Duodenal mucosa (tissue), 2 donors: Measurements from ENCODE around the gene RCSD1.
"Not testable (repeated sequence)": the region's sequence is repeated elsewhere in the genome, so short reads cannot be mapped to it uniquely, and the experiment has no call there.

ENCODE experiments used
- H3K27ac ChIP-seq: one replicate; pipeline ENCODE4 v1.7.0; 2013; ENCODE audit warnings: low read depth, low read length
- H3K27me3 ChIP-seq, 2 donors: one replicate each; pipeline ENCODE4 v1.7.0; 2013; ENCODE audit warnings: low read length in 2 of 2, control low read depth in 1 of 2; ENCODE audit not compliant: insufficient read depth in 2 of 2, control insufficient read depth in 1 of 2
- H3K36me3 ChIP-seq, 2 donors: one replicate each; pipeline ENCODE4 v1.7.0; 2013; ENCODE audit warnings: low read length in 2 of 2, control low read depth in 1 of 2; ENCODE audit not compliant: insufficient read depth in 2 of 2, control insufficient read depth in 1 of 2
- H3K4me1 ChIP-seq, 2 donors: one replicate each; pipeline ENCODE4 v1.7.0; 2013; ENCODE audit warnings: low read length in 2 of 2, control low read depth in 1 of 2; ENCODE audit not compliant: insufficient read depth in 2 of 2, control insufficient read depth in 1 of 2
- H3K4me3 ChIP-seq, 2 donors: one replicate each; pipeline ENCODE4 v1.7.0; 2013; ENCODE audit warnings: low read length in 2 of 2, low read depth in 1 of 2
- H3K9ac ChIP-seq, 2 donors: one replicate each; pipeline ENCODE4 v1.7.0; 2013; ENCODE audit warnings: low read length in 2 of 2, low read depth in 1 of 2
- H3K9me3 ChIP-seq, 2 donors: one replicate each; pipeline ENCODE4 v1.7.0; 2013; ENCODE audit warnings: low read length in 2 of 2, control low read depth in 1 of 2; ENCODE audit not compliant: control insufficient read depth in 1 of 2

The RCSD1 gene

DNA sequence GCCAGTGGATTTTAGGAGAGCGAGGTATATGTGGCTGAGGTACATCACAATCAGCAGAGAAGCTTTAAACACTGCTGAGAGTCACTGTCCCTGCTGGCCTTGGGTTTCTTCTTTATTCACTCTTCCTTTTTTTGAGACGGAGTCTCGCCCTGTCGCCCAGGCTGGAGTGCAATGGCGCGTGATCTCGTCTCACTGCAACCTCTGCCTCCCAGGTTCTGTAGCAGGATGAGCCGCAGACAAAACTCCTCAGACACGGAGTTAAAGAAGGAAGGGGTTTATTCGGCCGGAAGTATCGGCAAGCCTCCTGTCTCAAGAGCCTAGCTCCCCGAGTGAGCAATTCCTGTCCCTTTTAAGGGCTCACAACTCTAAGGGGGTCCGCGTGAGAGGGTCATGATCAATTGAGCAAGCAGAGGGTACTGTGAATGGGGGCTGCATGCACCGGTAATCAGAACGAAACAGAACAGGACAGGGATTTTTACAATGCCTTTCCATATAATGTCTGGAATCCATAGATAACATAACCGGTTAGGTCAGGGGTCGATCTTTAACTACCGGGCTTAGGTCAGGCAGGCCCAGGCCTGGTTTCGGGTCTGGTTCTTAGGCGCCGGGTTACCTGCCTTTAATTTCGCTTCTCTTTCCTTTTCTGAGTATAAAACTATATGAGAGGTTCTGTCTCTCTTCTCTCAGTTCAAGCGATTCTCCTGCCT is 89.8 kb downstream of the RCSD1 start:
- H3K36me3 ChIP-seq, H3K27ac ChIP-seq: not testable (repeated sequence)
- peaks cover 29 to 33% of the 10 kb centered on the region in 2 donors for H3K4me1 ChIP-seq

DNA sequence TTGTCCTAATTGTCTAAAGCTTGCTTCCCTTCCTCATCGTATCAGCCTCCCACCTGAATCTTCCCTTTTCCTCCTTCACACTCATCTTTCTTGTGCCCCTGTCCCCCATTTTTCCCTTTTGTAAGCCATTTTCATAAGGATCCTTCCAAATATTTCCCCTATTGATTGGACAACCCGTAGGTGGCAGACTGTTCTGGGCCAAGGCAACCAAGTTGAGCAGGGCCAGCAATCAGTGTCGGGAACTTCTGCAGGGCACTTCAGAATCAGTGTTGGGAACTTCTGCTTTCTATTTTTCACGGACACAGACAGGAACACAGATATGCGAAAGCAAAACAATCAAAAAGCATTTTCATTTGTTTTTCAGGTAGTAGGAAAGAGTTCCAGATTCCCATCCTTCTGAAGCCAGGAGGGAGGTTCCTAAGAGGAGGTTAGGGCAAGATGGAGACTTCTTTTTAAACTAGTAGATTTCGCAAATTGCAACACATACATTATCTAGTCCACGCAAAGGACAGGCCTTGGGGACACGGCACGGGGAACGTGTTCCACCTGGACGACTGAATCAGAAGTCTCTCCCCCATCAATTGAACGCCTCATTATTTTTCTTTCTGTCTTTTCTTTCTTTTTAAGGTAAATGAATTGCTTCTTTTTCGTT is 91.1 kb downstream of the RCSD1 start:
- Histone ChIP-seq H3K9ac (peak overlapping the region; percentile 74 to 94), H3K36me3 (no peaks in the 10 kb centered on the region), H3K27me3 (no peaks in the 10 kb centered on the region), H3K4me3 (peak overlapping the region; percentile 87 to 88), H3K9me3 (no peaks in the 10 kb centered on the region), H3K27ac (peak overlapping the region; percentile 48), H3K4me1 (peaks cover 28 to 33% of the 10 kb centered on the region in 2 donors)

More for the DNA sequence above, 89.8 kb downstream of the RCSD1 start:
- H3K4me3 ChIP-seq, H3K27me3 ChIP-seq, H3K9me3 ChIP-seq, H3K9ac ChIP-seq: not testable (repeated sequence)

DNA sequence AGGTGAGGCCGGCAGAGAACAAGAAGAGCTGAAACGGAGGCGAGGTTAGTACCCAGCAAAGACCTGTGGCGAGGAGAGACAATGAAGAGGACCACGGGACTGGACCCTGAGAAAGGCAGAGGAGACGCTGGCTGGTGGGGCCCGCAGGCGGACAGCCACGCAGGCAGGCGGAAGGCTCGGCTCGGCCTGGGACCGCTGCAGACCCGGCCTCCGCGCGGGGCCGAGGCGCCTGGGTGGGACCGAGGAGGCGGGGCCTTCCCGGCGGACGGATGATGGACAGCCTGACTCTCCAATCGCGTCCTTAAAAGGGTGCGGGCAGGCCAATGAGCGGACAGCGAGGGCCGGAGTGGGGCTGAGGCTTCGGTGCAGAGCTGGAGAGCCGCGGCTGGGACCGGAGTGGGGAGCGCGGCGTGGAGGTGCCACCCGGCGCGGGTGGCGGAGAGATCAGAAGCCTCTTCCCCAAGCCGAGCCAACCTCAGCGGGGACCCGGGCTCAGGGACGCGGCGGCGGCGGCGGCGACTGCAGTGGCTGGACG is 91.7 kb downstream of the RCSD1 start, which contains the start of gene MPZL1:
TSS of gene MPZL1 (plus strand) at position 366 of the 535 bp plus-strand sequence. CDS start 170 bp downstream, outside the sequence.
- H3K4me1 ChIP-seq, result peaks cover 28 to 37% of the 10 kb centered on the region in 2 donors
- H3K27me3 ChIP-seq, result no peaks in the 10 kb centered on the region
- H3K4me3 ChIP-seq, result peak within 1 kb of the TSS; percentile 87 to 88
- no peaks in the 10 kb centered on the region for H3K9me3 ChIP-seq
- H3K36me3 ChIP-seq, result no peaks in the 10 kb centered on the region
- H3K27ac ChIP-seq, result peak within 1 kb of the TSS; percentile 75
- peak within 1 kb of the TSS; percentile 74 to 94 for H3K9ac ChIP-seq

DNA sequence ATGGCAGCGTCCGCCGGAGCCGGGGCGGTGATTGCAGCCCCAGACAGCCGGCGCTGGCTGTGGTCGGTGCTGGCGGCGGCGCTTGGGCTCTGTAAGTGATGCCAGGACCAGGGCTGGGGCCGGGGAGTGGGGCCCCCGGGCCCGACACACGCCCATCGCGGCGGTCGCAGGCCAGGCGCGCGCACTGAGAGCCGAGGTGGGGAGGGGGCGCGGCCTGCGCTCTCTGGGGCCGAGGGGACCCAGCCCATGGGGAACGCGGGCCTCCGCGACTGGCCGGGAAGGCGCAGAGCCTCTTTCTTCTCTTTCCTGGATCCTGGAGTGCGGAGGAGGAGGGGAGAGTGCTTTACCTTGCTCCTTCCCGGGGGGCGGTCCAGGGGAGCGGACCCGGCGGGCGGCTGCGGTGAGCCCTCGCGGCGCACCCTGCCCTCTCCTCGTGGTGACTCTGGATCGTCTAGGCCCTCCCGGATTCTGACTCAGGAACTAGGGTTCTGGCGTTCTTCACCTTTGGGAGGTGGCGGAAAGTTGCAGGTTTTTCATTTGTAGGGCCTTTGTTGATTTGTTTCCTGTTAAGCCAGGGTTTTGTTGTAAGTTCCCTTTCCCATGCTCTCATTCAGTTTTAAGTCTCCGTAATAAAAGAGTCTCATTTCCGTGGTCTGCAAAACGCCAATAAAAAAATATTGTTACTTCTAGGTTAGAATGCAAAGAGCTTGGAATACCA is 92.3 kb downstream of the RCSD1 start:
- no peaks in the 10 kb centered on the region for H3K27me3 ChIP-seq
- H3K9me3 ChIP-seq, result no peaks in the 10 kb centered on the region
- H3K4me1 ChIP-seq, result peaks cover 24 to 33% of the 10 kb centered on the region in 2 donors
- H3K27ac ChIP-seq, result peak overlapping the region; percentile 75
- peak overlapping the region; percentile 87 to 88 for H3K4me3 ChIP-seq
- no peaks in the 10 kb centered on the region for H3K36me3 ChIP-seq
- H3K9ac ChIP-seq, result peak overlapping the region; percentile 74 to 94

DNA sequence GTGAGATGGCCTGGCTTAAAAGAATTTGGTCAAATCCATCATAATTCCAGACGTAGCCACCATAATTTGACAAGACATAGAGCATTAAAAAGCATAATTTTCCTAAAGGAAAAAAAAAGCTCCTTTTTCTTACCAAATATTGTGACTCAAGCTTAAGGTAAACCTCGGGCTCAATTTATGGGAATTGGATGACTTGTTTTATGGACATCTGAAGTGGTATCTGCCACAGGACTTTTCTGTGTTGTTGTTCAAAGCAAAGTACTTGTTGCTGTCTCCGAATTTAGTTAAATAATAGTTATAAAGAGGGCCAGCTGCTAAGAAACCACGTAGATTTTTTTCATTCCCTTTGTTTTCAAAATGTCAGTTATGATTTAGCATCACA is 92.8 kb downstream of the RCSD1 start:
- no peak overlapping the region for H3K27ac ChIP-seq

DNA sequence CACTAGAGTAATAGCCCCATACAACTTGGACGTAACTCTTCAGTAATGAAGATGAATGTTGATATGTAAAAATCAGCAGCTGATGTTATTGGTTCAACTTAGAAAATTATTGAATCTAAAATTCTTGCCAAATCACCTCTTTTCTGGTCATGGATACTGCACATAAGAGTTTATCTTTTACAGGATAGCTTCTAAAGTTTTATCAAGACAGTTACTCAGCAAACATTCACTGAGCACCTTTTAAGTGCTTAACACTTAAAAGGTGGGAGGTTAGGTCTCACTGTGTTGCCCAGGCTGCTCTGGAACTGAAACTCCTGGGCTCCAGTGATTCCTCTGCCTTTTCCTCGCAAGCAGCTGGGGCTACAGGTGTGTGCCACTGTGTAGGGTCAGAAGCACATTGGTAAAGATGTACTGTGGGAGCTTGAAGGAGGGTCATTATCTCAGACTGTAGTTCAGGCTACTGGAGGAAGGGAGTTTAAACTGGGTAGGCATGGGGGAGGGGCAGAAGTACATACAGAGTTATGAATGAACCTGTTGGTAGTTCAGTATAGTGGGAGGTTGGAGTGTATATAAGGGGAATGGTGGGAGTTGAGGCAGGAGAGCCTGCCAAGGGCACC is 93.8 kb downstream of the RCSD1 start:
- no peaks in the 10 kb centered on the region for H3K27me3 ChIP-seq
- H3K9me3 ChIP-seq, result no peaks in the 10 kb centered on the region
- H3K27ac ChIP-seq, result no peak overlapping the region
- H3K4me1 ChIP-seq, result peaks cover 24 to 33% of the 10 kb centered on the region in 2 donors
- H3K4me3 ChIP-seq, result peak overlapping the region; percentile 87 to 88
- no peak overlapping the region for H3K9ac ChIP-seq
- H3K36me3 ChIP-seq, result no peaks in the 10 kb centered on the region

More for the DNA sequence above, 92.8 kb downstream of the RCSD1 start:
- H3K36me3 ChIP-seq, result no peaks in the 10 kb centered on the region
- H3K9ac ChIP-seq, result peak overlapping the region; percentile 74 to 94
- peaks cover 24 to 33% of the 10 kb centered on the region in 2 donors for H3K4me1 ChIP-seq
- no peaks in the 10 kb centered on the region for H3K9me3 ChIP-seq
- H3K27me3 ChIP-seq, result no peaks in the 10 kb centered on the region
- peak overlapping the region; percentile 87 to 88 for H3K4me3 ChIP-seq

DNA sequence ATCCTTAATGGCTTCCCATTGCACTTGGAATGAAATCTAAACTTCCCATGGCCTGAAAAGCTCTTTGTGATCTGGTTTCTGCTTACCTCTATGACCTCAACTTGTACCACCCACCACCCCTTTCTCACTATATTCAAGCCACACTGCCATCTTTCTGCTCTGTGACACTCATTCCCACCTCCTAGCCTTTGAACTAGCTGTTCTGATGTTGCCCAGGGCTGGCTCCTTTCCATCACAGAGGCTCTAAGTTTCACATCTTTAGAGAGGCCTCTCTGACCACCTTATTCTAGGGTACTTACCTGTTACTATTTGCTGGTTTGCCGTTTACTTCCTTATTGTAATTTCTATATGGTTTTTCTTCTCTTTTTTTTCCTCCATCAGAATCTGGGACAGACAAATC is 96.0 kb downstream of the RCSD1 start:
- Histone ChIP-seq H3K27ac (no peak overlapping the region), H3K9me3 (no peaks in the 10 kb centered on the region), H3K27me3 (no peaks in the 10 kb centered on the region), H3K36me3 (no peaks in the 10 kb centered on the region), H3K4me1 (peaks cover 20 to 28% of the 10 kb centered on the region in 2 donors), H3K9ac (no peak overlapping the region), H3K4me3 (no peak overlapping the region)

DNA sequence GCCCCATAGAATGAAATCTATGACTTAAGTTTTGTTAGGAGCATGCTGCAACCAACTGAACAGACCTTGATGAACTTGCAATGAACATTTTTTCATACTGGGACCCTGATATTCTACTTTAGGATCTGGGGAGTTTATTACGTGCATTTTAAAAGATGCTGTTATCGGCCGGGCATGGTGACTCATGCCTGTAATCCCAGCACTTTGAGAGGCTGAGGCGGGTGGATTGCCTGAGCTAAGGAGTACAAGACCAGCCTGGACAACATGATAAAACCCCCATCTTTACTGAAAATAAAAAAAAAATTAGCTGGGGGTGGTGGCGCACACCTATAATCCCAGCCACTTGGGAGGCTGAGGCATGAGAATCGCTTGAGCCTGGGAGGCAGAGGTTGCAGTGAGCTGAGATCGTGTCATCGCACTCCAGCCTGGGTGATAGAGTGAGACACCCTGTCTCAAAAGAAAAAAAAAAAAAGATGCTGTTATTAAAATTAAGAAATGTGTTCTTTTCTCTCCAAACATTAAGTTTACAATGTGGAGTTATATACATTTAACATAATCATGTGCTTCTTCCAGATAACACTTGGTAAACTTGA is 98.9 kb downstream of the RCSD1 start:
- Histone ChIP-seq H3K27ac (no peak overlapping the region), H3K4me3 (no peak overlapping the region), H3K9me3 (no peaks in the 10 kb centered on the region), H3K9ac (no peak overlapping the region), H3K36me3 (no peaks in the 10 kb centered on the region), H3K27me3 (no peaks in the 10 kb centered on the region), H3K4me1 (peaks cover 4 to 13% of the 10 kb centered on the region in 2 donors)

DNA sequence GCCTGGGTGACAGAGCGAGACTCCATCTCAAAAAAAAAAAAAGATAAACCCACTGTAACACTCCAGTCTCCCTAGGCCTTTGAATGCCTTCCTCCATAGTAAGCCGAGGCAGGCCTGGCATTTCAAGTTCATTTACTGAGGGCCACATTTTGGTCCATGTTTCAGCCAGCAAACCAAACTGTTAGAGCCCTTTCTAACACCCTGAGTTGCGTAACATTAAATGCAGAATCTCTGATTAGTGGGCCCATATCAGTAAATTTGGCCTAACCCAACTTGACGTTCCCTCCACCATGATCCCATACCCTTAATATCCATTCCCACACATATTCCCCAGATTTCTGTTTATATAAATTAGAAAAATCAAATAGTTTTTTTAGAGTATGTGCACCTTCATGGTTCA is 104.2 kb downstream of the RCSD1 start:
- Histone ChIP-seq H3K27ac (no peak overlapping the region), H3K4me1 (peaks cover 27 to 32% of the 10 kb centered on the region in 2 donors), H3K36me3 (no peaks in the 10 kb centered on the region), H3K9me3 (no peaks in the 10 kb centered on the region), H3K9ac (no peak overlapping the region), H3K27me3 (no peaks in the 10 kb centered on the region), H3K4me3 (no peak overlapping the region)
